Stimulated activated CD4-positive, alpha-beta T cell treated with anti-CD3 and anti-CD28 coated beads, Interleukin-2, amount 100 ng/mL, for 24 hours (primary cell): Measurements from ENCODE around the gene PCDH1.
"Not testable (repeated sequence)": the region's sequence is repeated elsewhere in the genome, so short reads cannot be mapped to it uniquely, and the experiment has no call there.

Experiments
- DNase-seq, 2 donors: peaks; one replicate each; pipeline ENCODE4 v3.0.0-alpha.2; 2020

Gene PCDH1

GRCh38 chr5:141897425-141897824 is 19.2 kb upstream of the PCDH1 start:
- no peak for DNase-seq

- not testable (repeated sequence) for DNase-seq
These were observed 12.2 kb upstream of the PCDH1 start for GRCh38 chr5:141890429-141890828.

GRCh38 chr5:141889282-141889871 is 11.2 kb upstream of the PCDH1 start:
- DNase-seq, result no peak

GRCh38 chr5:141883892-141884318 is 5.7 kb upstream of the PCDH1 start:
- no peak for DNase-seq

GRCh38 chr5:141883184-141883891 is 5.1 kb upstream of the PCDH1 start:
- peak in 1 of 2 donors; percentile 38 for DNase-seq

- DNase-seq, result no peak
These were observed 4.5 kb upstream of the PCDH1 start for GRCh38 chr5:141882594-141883183.

- DNase-seq, result no peak
These were observed 3.7 kb upstream of the PCDH1 start for GRCh38 chr5:141881886-141882285.

GRCh38 chr5:141880961-141881801 is 3.0 kb upstream of the PCDH1 start:
- no peak for DNase-seq

GRCh38 chr5:141879941-141880738 is 1.9 kb upstream of the PCDH1 start:
- no peak for DNase-seq

- no peak for DNase-seq
These were observed 1.2 kb upstream of the PCDH1 start for GRCh38 chr5:141879426-141879759.

GRCh38 chr5:141878711-141879425 is 658 bp upstream of the PCDH1 start:
- DNase-seq, result peak; percentile 86 to 89

GRCh38 chr5:141877356-141878185 is 639 bp downstream of the PCDH1 start:
- peak; percentile 31 to 46 for DNase-seq

- peak in 1 of 2 donors; percentile 12 for DNase-seq
These were observed 1.4 kb downstream of the PCDH1 start for GRCh38 chr5:141876628-141877355.

GRCh38 chr5:141875795-141876627 is 2.2 kb downstream of the PCDH1 start:
- DNase-seq, result peak in 1 of 2 donors; percentile 15

GRCh38 chr5:141875022-141875740 is 3.0 kb downstream of the PCDH1 start:
- no peak for DNase-seq

- no peak for DNase-seq
These were observed 3.8 kb downstream of the PCDH1 start for GRCh38 chr5:141874262-141874964.

GRCh38 chr5:141873933-141874261 is 4.3 kb downstream of the PCDH1 start:
- no peak for DNase-seq
